ENCODE results near the gene EIF4B. TPM values are rescaled to one million over a fixed set of nuclear protein-coding genes. Genes with fewer than 3 reads are reported as not detected.

Gene EIF4B
- total and polyA plus RNA-seq, 8 donors: 72.8 to 522 (median 418) TPM

DNA sequence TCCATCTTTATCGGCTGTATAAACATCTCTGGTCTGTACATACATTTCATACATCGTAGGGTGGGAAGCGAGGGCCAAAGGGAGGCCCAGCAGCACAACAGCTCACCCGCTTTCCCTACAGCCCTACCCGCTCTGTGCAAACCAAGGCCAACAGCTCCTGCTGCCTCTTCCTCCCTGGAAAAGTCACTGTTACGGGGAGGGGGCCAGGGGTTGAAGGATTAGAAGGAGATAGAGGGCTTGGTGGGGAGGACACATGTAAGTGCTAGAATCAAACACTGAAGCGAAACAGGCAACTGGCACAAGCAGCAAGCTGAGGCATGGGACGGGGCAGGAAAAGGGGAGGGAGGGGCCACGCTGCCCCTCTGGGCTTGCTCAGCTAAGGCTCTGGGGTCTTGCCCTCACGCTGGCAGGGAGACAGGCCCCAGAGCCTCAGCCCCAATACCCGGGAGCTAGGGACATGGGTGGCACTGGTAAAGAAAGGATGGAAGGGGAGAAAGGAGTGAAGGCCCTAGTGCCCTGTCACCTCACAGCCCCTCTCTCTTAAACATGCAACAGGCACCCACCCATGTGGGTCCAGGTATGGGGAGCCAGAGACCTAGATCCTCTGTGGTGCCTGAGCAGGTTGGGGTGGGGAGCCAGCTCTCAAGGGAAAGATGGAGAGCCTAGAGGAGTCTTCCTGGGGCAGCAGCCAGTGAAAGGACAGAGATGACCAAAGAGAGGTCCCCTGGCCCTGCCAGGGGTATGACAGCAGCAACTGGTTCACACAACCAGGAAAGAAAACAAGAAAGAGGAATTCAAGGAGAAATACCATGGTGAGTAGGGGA lies 58.6 kb downstream of the EIF4B start:
- no peak for FAIRE-seq
- H3K27ac ChIP-seq: no peak overlapping the region
- H3K9me3 ChIP-seq: no peaks in the 10 kb centered on the region
- 89% methylated on average over 11 of the region's 11 CpGs for WGBS, 2 donors
- peak in 2 of 6 donors; percentile 16 to 18 for DNase-seq
- H3K36me3 ChIP-seq: peaks cover 0 to 17% (median 14%) of the 10 kb centered on the region in 3 donors
- intact Hi-C loops (cut with DNase I): loop anchor here in 2 of 3 donors (5.0 to 10.0 kb wide), 2 partner anchors 32 to 130 kb away; partner anchors contain the start of gene IGFBP6 (in 1 of the 2)
- peaks cover 18 to 22% (median 22%) of the 10 kb centered on the region in 3 donors for H3K4me1 ChIP-seq
- no peak for ATAC-seq
- TF ChIP-seq, protein P1, sequence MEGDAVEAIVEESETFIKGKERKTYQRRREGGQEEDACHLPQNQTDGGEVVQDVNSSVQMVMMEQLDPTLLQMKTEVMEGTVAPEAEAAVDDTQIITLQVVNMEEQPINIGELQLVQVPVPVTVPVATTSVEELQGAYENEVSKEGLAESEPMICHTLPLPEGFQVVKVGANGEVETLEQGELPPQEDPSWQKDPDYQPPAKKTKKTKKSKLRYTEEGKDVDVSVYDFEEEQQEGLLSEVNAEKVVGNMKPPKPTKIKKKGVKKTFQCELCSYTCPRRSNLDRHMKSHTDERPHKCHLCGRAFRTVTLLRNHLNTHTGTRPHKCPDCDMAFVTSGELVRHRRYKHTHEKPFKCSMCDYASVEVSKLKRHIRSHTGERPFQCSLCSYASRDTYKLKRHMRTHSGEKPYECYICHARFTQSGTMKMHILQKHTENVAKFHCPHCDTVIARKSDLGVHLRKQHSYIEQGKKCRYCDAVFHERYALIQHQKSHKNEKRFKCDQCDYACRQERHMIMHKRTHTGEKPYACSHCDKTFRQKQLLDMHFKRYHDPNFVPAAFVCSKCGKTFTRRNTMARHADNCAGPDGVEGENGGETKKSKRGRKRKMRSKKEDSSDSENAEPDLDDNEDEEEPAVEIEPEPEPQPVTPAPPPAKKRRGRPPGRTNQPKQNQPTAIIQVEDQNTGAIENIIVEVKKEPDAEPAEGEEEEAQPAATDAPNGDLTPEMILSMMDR (IDR thresholded peaks at IDR 0.05): no peak
- no peak overlapping the region for H3K4me3 ChIP-seq
- no peaks in the 10 kb centered on the region for H3K27me3 ChIP-seq

DNA sequence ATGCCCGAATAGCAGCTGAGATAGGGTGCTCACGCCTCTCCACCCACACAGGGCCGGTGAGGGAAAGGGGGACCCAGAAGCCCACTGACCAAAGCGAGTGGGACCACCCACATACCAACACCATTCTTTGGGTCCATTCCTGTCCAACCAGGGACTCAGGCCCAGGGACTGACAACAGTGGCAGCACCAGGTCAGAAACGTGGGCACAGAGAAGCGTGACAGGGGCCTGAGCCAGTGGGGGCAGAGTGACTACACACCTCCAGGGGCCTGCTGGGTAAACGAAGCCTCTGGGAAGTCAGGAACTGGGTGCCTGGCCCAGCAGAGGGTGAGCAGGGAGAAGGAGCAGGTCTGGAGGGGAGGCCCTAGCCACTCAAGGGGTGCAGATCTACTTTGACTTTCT lies 59.2 kb downstream of the EIF4B start:
- Histone ChIP-seq H3K27ac (no peak overlapping the region), H3K9me3 (no peaks in the 10 kb centered on the region), H3K4me3 (no peak overlapping the region), H3K4me1 (peaks cover 18 to 21% (median 21%) of the 10 kb centered on the region in 3 donors), H3K36me3 (peaks cover 0 to 21% (median 14%) of the 10 kb centered on the region in 3 donors), H3K27me3 (no peaks in the 10 kb centered on the region)
- DNase-seq (peak in 3 of 6 donors; percentile 15 to 74 (median 26)), FAIRE-seq (no peak), ATAC-seq (no peak)
- intact Hi-C loops (cut with DNase I): loop anchor here in 2 of 3 donors (10.0 kb wide), 1 partner anchor 129 kb away; no protein-coding TSS in a partner anchor
- TF ChIP-seq, protein P1 (IDR thresholded peaks at IDR 0.05): no peak
- 76% methylated on average over 7 of the region's 7 CpGs for WGBS, 2 donors

DNA sequence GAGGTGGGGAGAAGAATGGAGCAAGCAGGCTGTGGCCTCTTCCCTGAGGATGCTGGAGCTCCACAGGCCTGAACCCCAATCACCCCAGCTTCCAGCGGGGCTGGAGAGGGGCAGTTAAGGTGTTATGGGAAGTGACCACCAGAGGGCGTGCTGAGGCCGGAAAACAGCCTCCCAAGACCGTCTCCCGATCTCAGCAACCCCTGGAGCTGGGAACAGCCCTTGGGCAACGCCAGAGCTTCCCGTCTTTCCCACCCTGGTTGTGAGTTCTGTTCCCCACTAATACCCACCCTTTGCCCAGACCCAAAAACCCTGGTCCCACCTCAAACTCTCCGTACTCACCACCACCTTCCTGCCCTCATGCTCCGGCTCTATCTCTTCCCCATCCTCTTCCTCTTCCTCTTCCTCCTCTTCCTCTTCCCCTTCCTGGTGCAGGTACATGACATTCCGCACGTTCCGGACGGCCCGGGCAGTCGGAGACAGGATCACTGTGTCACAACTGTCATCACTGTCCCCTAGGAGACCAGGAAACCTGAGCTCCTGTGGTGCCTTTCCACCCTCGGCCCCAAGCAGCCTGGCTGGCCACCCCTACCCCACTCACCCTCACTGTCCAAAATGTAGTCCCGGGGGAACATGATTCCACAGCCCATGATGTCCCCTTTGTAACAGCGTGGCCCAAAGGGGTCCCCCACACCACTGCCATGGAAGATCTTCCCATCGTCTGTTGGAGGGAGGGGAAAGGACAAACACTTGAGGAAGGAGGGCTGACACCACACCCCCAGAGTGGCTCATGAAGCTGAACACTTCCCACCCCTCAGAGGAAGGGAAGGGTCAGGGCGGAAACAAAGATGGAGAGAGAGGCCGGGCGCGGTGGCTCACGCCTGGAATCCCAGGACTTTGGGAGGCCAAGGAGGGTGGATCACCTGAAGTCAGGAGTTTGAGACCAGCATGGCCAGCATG lies 60.0 kb downstream of the EIF4B start:
- DNase-seq (peak; percentile 64 to 89 (median 80)), ATAC-seq (peak; percentile 45 to 65 (median 56)), FAIRE-seq (no peak)
- WGBS, 2 donors: 43 to 44% methylated on average over 24 of the region's 24 CpGs
- Histone ChIP-seq H3K4me1 (peaks cover 11 to 14% (median 13%) of the 10 kb centered on the region in 3 donors), H3K27me3 (no peaks in the 10 kb centered on the region), H3K27ac (peak overlapping the region in 1 of 4 donors; percentile 28), H3K4me3 (no peak overlapping the region), H3K9me3 (no peaks in the 10 kb centered on the region), H3K36me3 (peaks cover 0 to 25% (median 14%) of the 10 kb centered on the region in 3 donors)
- intact Hi-C loops (cut with DNase I): loop anchor here in 2 of 3 donors (2.0 to 10.0 kb wide), 2 partner anchors 33 to 129 kb away; no protein-coding TSS in a partner anchor
- TF ChIP-seq, protein P1 (IDR thresholded peaks at IDR 0.05): peak; percentile 86 to 91 (median 88)

DNA sequence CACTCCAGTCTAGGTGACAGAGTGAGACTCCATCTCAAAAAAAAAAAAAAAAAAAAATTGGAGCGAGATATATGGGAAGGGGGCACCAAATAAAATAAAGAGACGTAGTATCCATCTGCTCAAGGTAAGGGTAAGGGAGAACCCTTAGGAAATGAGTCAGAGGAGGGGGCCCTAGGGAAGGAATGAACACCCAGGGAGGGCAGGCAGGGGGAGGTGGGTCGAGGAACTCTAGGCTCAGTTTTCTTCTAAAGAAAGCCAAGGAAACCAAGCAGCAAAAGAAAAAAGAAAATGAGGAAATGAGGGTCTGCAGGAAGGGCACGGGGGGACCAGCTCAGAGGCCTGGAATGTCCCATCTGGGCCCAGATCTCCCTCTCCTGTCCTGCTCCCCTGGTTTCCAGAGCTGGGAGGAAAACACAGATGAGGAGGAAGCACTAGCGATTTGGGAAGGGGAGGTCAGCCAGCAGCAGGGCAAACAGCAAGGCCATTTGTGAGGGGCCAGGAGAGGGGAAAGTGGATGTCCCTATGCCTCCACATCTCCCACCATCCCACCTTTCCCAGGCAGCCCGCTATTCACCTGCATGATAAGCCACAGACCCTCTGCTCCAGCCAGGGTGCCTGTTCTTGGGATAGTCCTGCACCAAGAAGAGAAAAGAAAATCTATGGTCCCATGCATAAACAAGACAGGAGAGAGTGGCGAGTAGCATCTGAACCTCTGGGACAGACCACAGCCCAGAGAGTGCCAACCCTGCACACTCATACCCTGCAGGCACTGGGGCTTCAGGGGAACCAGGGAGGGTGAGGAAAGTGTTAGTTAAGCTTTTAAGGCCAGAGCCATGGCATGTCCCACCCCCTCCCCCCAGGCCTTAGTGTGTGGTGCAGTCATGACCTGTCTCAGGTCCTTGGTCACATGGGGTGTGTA lies 61.1 kb downstream of the EIF4B start:
- 79 to 90% methylated on average over 7 of the region's 7 CpGs for WGBS, 2 donors
- Histone ChIP-seq H3K36me3 (peaks cover 0 to 25% (median 14%) of the 10 kb centered on the region in 3 donors), H3K4me1 (peaks cover under 1 to 6% (median 3%) of the 10 kb centered on the region in 3 donors), H3K4me3 (no peak overlapping the region), H3K27ac (no peak overlapping the region), H3K27me3 (no peaks in the 10 kb centered on the region), H3K9me3 (no peaks in the 10 kb centered on the region)
- intact Hi-C loops (cut with DNase I): loop anchor here in 2 of 3 donors (2.0 to 10.0 kb wide), 2 partner anchors 31 to 127 kb away; no protein-coding TSS in a partner anchor
- ATAC-seq: no peak
- DNase-seq: peak in 1 of 6 donors; percentile 16
- no peak for FAIRE-seq
- TF ChIP-seq, protein P1 (IDR thresholded peaks at IDR 0.05): no peak

Measured in pancreas (tissue), 10 donors.